GM12872 (cell line): ENCODE measurements around the gene XYLT1.

Source experiments
- CTCF ChIP-seq: IDR thresholded peaks from 3 replicates; pipeline ENCODE4 v1.5.1; 2011; ENCODE audit warnings: low read depth, mild to moderate bottlenecking, low read length, moderate library complexity; ENCODE audit not compliant: insufficient read depth

XYLT1 gene

GRCh38 chr16:17452922-17453321 lies 17.8 kb downstream of the XYLT1 start:
- no peak for TF ChIP-seq CTCF

- TF ChIP-seq CTCF: no peak
These were observed 18.9 kb downstream of the XYLT1 start for GRCh38 chr16:17451843-17452242.

DNA sequence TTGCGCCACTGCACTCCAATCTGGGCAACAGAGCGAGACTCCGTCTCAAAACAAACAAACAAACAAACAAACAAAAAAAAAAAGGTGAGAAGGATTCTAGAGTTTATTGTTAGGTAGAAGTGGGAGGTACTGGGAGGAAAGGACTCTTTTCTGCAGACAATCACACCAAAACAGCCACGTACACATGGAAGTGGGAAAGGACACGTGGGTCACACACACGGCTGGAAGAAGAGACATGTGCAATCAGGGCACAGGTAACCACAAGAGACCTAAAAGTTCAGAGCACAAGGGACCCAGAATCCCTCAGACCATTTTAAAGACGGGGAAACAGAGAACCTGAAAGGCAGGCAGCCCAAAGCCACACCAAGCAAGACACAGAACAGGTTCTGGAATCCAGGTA lies 20.5 kb downstream of the XYLT1 start:
- TF ChIP-seq CTCF: no peak

DNA sequence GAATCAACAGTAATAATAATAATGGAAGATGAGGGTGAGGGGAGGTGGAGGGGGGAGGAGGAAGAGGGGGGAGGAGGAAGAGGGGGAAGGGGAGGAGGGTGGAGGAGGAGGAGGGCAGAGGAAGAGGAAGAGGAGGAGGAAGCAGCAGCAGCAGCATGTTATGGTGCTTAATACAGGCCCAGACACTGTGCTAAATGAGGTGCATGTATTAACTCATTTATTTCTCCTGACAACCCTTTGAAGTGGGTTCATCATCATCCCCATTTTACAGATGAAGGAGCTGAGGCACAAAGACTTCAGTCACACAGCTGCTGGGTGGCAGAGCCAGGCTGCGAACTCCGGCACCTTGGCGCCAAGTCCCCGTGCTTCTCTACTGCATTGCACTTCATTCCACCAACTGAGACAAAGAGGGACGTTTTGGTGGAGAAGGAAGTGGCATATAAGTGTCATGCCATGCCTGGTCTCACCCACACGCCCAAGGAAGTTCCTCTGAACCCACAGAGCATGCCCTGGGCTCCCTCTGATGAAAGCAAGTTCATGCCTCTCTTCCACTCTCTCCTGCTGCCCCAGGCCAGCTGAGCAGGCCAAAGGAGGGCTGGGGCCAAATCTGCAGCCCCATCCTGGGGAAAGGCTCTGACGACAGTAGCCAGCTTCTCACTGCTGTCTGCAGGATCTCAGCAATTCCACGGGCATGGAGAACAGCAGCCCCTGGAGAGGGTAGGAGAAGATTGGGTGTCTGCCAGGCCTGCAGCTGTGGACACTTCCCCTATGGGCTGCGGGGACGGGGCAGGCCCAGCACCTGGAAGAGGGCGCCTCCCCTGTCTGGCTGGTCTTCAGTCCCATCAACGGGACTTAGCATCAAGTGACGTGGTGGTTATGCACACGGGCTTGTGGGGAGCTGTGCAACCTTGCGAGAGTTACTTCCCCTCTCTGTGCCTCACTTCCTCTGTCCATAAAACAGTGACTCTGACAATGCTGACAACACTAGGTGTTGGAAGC lies 21.8 kb downstream of the XYLT1 start:
- TF ChIP-seq CTCF: no peak

- TF ChIP-seq CTCF: no peak
These were observed 23.6 kb downstream of the XYLT1 start for GRCh38 chr16:17447101-17447569.

DNA sequence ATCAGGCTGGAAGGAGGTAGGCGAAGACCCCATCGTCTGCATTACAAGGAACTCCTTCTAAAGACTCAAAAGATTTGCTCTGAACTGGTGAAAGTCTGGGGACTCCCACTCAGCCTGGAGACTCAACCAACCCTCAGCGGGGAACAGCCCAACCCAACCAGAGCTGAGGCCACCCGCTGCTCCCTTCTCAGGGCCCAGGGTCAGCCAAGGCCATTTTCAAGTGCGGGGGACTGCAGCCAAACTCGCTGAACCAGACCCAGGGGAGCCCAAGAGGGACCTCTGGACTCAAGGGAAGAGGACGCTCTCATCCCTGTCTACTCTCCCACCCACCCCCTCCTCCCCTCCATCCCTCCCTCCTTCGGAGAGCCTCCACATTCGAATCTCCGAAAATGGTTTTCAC lies 24.1 kb downstream of the XYLT1 start:
- no peak for TF ChIP-seq CTCF

DNA sequence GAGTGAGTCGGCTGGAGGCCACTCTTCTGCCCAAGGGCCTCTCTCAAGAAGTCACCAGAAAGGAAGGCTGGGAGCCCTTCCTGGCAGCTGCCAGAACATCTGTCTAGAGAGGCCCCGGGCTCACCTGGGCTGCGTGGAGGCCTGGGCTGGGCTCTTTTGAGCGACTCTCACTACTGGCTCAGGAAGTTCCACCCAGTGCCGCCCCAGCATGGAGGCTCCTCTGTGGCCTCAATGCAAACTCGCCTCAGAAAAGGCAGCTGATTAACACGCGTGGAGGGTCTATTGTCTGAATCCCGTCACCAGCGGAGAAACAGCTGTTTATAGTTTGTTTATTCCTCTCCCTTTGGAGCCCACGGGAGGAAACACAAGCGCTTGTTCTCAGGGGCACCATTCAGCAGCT lies 25.3 kb downstream of the XYLT1 start:
- TF ChIP-seq CTCF: no peak
